ENCODE measurements around the gene SMIM43. TPM values are rescaled to one million over a fixed set of nuclear protein-coding genes. Genes with fewer than 3 reads are reported as not detected.

SMIM43 gene
- total RNA-seq = under 1 TPM in 1 of 2 donors, not detected in 1; 0.21 TPM

- no peak within 1 kb of the TSS for H3K27ac ChIP-seq
- peaks cover 11% of the 10 kb centered on the region for H3K27me3 ChIP-seq
- no peak for DNase-seq
- no peak within 1 kb of the TSS for H3K9ac ChIP-seq (ENCODE audit: low read depth in 2 of 2, low read length in 2 of 2)
- TF ChIP-seq CTCF (IDR thresholded peaks at IDR 0.05) = no peak
- no peaks in the 10 kb centered on the region for H3K4me1 ChIP-seq
- H3K4me3 ChIP-seq = no peak within 1 kb of the TSS
- H3K36me3 ChIP-seq = no peaks in the 10 kb centered on the region
- no peaks in the 10 kb centered on the region for H3K9me3 ChIP-seq
- intact Hi-C loops (cut with DNase I) = no loop called here
Observed at GRCh38 chr4:121764702-121765367, at the start of gene SMIM43. Gene SMIM43 (minus strand): TSS chr4:121765164. CDS start chr4:121765105, 59 bp downstream.

- no peak for TF ChIP-seq CTCF (IDR thresholded peaks at IDR 0.05)
- Histone ChIP-seq H3K27ac (no peak overlapping the region), H3K4me1 (no peaks in the 10 kb centered on the region), H3K9ac (ENCODE audit: low read depth in 2 of 2, low read length in 2 of 2) (no peak overlapping the region), H3K9me3 (no peaks in the 10 kb centered on the region), H3K4me3 (no peak overlapping the region), H3K36me3 (peaks cover 6% of the 10 kb centered on the region), H3K27me3 (no peaks in the 10 kb centered on the region)
- no peak for DNase-seq
- intact Hi-C loops (cut with DNase I) = no loop called here
Observed at GRCh38 chr4:121814756-121815155, 49.8 kb upstream of the SMIM43 start.

- Histone ChIP-seq H3K27me3 (no peaks in the 10 kb centered on the region), H3K36me3 (peaks cover 6% of the 10 kb centered on the region), H3K27ac (no peak overlapping the region), H3K4me3 (no peak overlapping the region), H3K9ac (ENCODE audit: low read depth in 2 of 2, low read length in 2 of 2) (no peak overlapping the region), H3K4me1 (no peaks in the 10 kb centered on the region), H3K9me3 (no peaks in the 10 kb centered on the region)
- no peak for TF ChIP-seq CTCF (IDR thresholded peaks at IDR 0.05)
- no peak for DNase-seq
- intact Hi-C loops (cut with DNase I) = no loop called here
Observed at GRCh38 chr4:121811122-121811521, 46.2 kb upstream of the SMIM43 start.

GRCh38 chr4:121806411-121806810, 41.4 kb upstream of the SMIM43 start:
- peaks cover 3% of the 10 kb centered on the region for H3K36me3 ChIP-seq
- no peaks in the 10 kb centered on the region for H3K4me1 ChIP-seq
- no peak overlapping the region for H3K9ac ChIP-seq (ENCODE audit: low read depth in 2 of 2, low read length in 2 of 2)
- DNase-seq = no peak
- no peak for TF ChIP-seq CTCF (IDR thresholded peaks at IDR 0.05)
- intact Hi-C loops (cut with DNase I) = no loop called here
- H3K4me3 ChIP-seq = no peak overlapping the region
- H3K27ac ChIP-seq = no peak overlapping the region
- H3K27me3 ChIP-seq = no peaks in the 10 kb centered on the region
- H3K9me3 ChIP-seq = no peaks in the 10 kb centered on the region

- DNase-seq = no peak
- no peaks in the 10 kb centered on the region for H3K27me3 ChIP-seq
- H3K4me3 ChIP-seq = peak overlapping the region; percentile 82
- H3K9ac ChIP-seq (ENCODE audit: low read depth in 2 of 2, low read length in 2 of 2) = peak overlapping the region; percentile 79 to 85
- H3K27ac ChIP-seq = peak overlapping the region; percentile 89
- H3K9me3 ChIP-seq = no peaks in the 10 kb centered on the region
- intact Hi-C loops (cut with DNase I) = no loop called here
- TF ChIP-seq CTCF (IDR thresholded peaks at IDR 0.05) = no peak
- no peaks in the 10 kb centered on the region for H3K4me1 ChIP-seq
- H3K36me3 ChIP-seq = no peaks in the 10 kb centered on the region
Observed at GRCh38 chr4:121801715-121802075, 36.7 kb upstream of the SMIM43 start.
